ENCODE results near the gene ABCA12.

DNA sequence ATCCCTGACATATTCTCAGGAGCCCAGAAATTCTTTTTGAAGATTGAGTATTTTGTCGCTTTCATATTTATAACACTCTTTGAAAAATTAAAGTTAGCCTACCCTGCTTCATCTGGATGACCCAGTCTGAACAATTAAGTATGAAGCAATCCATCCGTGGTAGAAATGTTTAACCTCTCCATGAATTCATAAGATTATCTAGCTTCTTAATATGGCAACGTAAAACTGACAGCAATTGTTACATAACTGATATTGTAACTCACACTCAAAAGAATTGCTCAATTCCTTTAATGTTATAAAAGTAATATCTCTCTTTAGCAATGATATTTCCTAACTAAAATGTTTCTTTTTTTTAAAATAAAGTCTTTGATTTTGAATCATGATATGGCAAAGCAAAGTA, 7.2 kb upstream of the ABCA12 start:
- TF ChIP-seq ELF4 (IDR thresholded peaks at IDR 0.05) = no peak
- TF ChIP-seq ZNF384 (IDR thresholded peaks at IDR 0.05) = no peak
- TF ChIP-seq TARDBP (IDR thresholded peaks at IDR 0.05) = no peak

All from HEK293T (cell line).